Kidney (tissue), 14 donors: Measurements from ENCODE around the gene RRP12. TPM values are rescaled to one million over a fixed set of nuclear protein-coding genes. Genes with fewer than 3 reads are reported as not detected.

Experiments used
- DNase-seq, 5 donors: peaks; one replicate each; pipeline ENCODE4 v3.0.0-alpha.2; 2013 to 2020
- FAIRE-seq: peaks from 2 replicates; lab custom pipeline; 2012; peaks lifted over from hg19 to GRCh38; lab: Jason Lieb, UNC
- H3K27ac ChIP-seq, 2 donors: one replicate each; pipeline ENCODE4 v1.7.0; 2013; ENCODE audit warnings: low read depth in 2 of 2, low read length in 2 of 2, inconsistent platforms in 1 of 2
- H3K27me3 ChIP-seq: one replicate; pipeline ENCODE4 v1.7.1; 2013; ENCODE audit warnings: low read length, inconsistent platforms; ENCODE audit not compliant: control insufficient read depth, insufficient read depth
- H3K36me3 ChIP-seq, 3 donors: one replicate each; pipeline versions ENCODE4 v1.7.0 to v1.7.1; 2013; ENCODE audit warnings: low read length in 3 of 3, control low read depth in 1 of 3, inconsistent platforms in 1 of 3; ENCODE audit not compliant: insufficient read depth in 3 of 3, control insufficient read depth in 2 of 3
- H3K4me1 ChIP-seq, 3 donors: one replicate each; pipeline versions ENCODE4 v1.7.0 to v1.7.1; 2013; ENCODE audit warnings: low read length in 3 of 3, inconsistent platforms in 1 of 3, low read depth in 1 of 3; ENCODE audit not compliant: control insufficient read depth in 2 of 3, insufficient read depth in 2 of 3
- H3K4me3 ChIP-seq, 3 donors: one replicate each; pipeline versions ENCODE4 v1.7.0 to v1.8.1; 2013; ENCODE audit warnings: low read length in 3 of 3, control low read depth in 1 of 3, inconsistent platforms in 1 of 3
- H3K9ac ChIP-seq, 3 donors: one replicate each; pipeline versions ENCODE4 v1.7.0 to v1.7.1; 2013; ENCODE audit warnings: low read length in 3 of 3, control low read depth in 1 of 3, inconsistent platforms in 1 of 3
- H3K9me3 ChIP-seq, 3 donors: one replicate each; pipeline versions ENCODE4 v1.7.0 to v1.7.1; 2013; ENCODE audit warnings: low read length in 3 of 3, control low read depth in 1 of 3, inconsistent platforms in 1 of 3; ENCODE audit not compliant: control insufficient read depth in 2 of 3, insufficient read depth in 1 of 3
- CTCF ChIP-seq: IDR thresholded peaks from 3 replicates; pipeline ENCODE4 v1.5.1; 2012; ENCODE audit warnings: mild to moderate bottlenecking, moderate library complexity, borderline replicate concordance; ENCODE audit not compliant: insufficient read depth; ENCODE audit errors: extremely low read depth
- intact Hi-C: fragments of 100-400 bp; cut with DNase I; formaldehyde crosslinking; loops from one replicate; pipeline ENCODE4 v1.11.1; 2022
- polyA plus RNA-seq: library from polyadenylated mRNA; stranded (reverse); fragments of 350-450 nt; fragmentation: Illumina TruSeq; extraction: RNeasy Lipid Tissue Mini Kit (QIAGEN cat#74804); gene quantifications from one replicate; pipeline ENCODE4 v1.2.3, GENCODE V29; 2014; ENCODE audit warnings: low read depth, low replicate concordance; ENCODE audit not compliant: insufficient read depth
- total RNA-seq: library from RNA; stranded (reverse); fragmentation: NEBNext Ultra II Directional; extraction: Animal tissue kit (Norgen Biotek cat#: 25700); gene quantifications from one replicate; pipeline ENCODE4 v1.2.1, GENCODE V29; 2021
- donor health status: control.
- donor health status: control.
- donor health status: control.
- donor health status: control.
- donor health status: control.
- donor health status: DM: yes; HTN: yes; CAD: no.
- donor health status: Normal renal cell carcinoma (clear cell type).

The RRP12 gene
- total and polyA plus RNA-seq, 2 donors from 2014 or later, result 9.7 to 30.0 TPM

- H3K4me3 ChIP-seq, result peak overlapping the region in 1 of 3 donors; percentile 58
- H3K27ac ChIP-seq, result no peak overlapping the region
- H3K36me3 ChIP-seq, result no peaks in the 10 kb centered on the region
- H3K9ac ChIP-seq, result no peak overlapping the region
- no peaks in the 10 kb centered on the region for H3K9me3 ChIP-seq
- intact Hi-C loops, result no loop called here
- peaks cover 0 to 6% (median 5%) of the 10 kb centered on the region in 3 donors for H3K4me1 ChIP-seq
- no peak for DNase-seq
- TF ChIP-seq CTCF, result no peak
- no peak for FAIRE-seq
- no peaks in the 10 kb centered on the region for H3K27me3 ChIP-seq
Measured at GRCh38 chr10:97321804-97322190, 79.3 kb downstream of the RRP12 start.

GRCh38 chr10:97321032-97321803 is 79.9 kb downstream of the RRP12 start:
- no peak for TF ChIP-seq CTCF
- Histone ChIP-seq H3K36me3 (no peaks in the 10 kb centered on the region), H3K4me3 (peak overlapping the region; percentile 8 to 58 (median 24)), H3K9me3 (no peaks in the 10 kb centered on the region), H3K4me1 (peaks cover 0 to 6% (median 5%) of the 10 kb centered on the region in 3 donors), H3K27me3 (no peaks in the 10 kb centered on the region), H3K27ac (no peak overlapping the region), H3K9ac (no peak overlapping the region)
- no peak for FAIRE-seq
- intact Hi-C loops, result no loop called here
- peak; percentile 67 to 82 (median 79) for DNase-seq

- intact Hi-C loops, result no loop called here
- H3K27me3 ChIP-seq, result no peaks in the 10 kb centered on the region
Measured at GRCh38 chr10:97320480-97321031, 80.6 kb downstream of the RRP12 start.

More at GRCh38 chr10:97320480-97321031, 80.6 kb downstream of the RRP12 start:
- TF ChIP-seq CTCF, result no peak
- H3K4me1 ChIP-seq, result peaks cover 0 to 6% (median 5%) of the 10 kb centered on the region in 3 donors
- H3K9me3 ChIP-seq, result no peaks in the 10 kb centered on the region
- peak overlapping the region; percentile 24 to 58 (median 26) for H3K4me3 ChIP-seq
- no peak overlapping the region for H3K27ac ChIP-seq
- FAIRE-seq (no peak), DNase-seq (peak in 3 of 5 donors; percentile 21 to 76 (median 59))
- H3K36me3 ChIP-seq, result no peaks in the 10 kb centered on the region
- H3K9ac ChIP-seq, result no peak overlapping the region
